ENCODE data around the gene MRAP. TPM values are rescaled to one million over a fixed set of nuclear protein-coding genes. Genes with fewer than 3 reads are reported as not detected.

MRAP gene
- total and polyA plus RNA-seq, 10 of the 15 experiments (the other 5 are each of a cell fraction or from before 2014, with no cell fraction given), result 0.34 to 1.2 TPM; not detected in 8

DNA sequence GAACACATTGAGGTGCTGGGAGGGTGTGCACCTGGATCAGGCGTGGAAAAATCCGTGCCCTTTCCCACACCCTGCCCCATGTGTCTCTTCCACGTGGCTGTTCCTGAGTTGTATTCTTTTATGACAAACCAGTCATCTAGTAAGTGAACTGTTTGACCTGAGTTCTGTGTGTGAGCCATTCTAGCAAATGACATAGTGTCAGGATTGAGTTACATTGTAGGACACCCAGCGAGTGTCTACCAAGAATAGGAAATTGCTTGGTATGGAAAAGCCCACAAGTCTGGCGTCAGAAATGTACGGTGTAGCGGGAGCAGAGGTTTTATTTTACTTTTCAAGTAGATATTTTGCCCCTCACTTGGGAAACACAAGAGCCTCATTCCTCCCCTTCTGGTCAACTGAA, 1.2 kb upstream of the MRAP start (continued):
- TF ChIP-seq ETV6 (conservative IDR thresholded peaks at IDR 0.05 in 1 of 2, IDR thresholded peaks at IDR 0.05 in 1 of 2; ENCODE audit: borderline replicate concordance in 1 of 2, low read depth in 1 of 2) (no peak), SMC3 (IDR thresholded peaks at IDR 0.05; ENCODE audit: borderline replicate concordance, low read length) (no peak)
- TF ChIP-seq, protein P1, sequence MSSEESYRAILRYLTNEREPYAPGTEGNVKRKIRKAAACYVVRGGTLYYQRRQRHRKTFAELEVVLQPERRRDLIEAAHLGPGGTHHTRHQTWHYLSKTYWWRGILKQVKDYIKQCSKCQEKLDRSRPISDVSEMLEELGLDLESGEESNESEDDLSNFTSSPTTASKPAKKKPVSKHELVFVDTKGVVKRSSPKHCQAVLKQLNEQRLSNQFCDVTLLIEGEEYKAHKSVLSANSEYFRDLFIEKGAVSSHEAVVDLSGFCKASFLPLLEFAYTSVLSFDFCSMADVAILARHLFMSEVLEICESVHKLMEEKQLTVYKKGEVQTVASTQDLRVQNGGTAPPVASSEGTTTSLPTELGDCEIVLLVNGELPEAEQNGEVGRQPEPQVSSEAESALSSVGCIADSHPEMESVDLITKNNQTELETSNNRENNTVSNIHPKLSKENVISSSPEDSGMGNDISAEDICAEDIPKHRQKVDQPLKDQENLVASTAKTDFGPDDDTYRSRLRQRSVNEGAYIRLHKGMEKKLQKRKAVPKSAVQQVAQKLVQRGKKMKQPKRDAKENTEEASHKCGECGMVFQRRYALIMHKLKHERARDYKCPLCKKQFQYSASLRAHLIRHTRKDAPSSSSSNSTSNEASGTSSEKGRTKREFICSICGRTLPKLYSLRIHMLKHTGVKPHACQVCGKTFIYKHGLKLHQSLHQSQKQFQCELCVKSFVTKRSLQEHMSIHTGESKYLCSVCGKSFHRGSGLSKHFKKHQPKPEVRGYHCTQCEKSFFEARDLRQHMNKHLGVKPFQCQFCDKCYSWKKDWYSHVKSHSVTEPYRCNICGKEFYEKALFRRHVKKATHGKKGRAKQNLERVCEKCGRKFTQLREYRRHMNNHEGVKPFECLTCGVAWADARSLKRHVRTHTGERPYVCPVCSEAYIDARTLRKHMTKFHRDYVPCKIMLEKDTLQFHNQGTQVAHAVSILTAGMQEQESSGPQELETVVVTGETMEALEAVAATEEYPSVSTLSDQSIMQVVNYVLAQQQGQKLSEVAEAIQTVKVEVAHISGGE (CRISPR knock-in tag; IDR thresholded peaks at IDR 0.05), result no peak

DNA sequence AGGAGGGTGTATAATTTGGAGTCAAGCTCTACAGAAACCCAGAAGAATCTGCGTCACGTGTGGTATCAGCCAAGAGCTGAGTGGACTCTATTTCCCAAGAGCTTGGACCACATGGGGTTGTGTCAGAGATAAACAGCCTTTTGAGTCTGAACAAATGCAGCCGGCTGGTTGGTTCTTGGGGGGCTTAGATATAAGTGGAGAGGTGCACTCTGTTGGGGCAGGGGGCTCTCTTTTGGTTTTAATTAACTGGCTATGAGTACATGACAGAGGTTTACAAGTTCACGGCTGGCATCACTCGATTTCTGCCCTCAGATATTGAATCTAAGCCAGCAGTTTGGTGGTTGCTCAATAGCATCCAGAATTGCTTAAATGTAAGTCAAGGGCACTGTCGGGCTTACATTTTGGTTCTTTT, 501 bp upstream of the MRAP start:
- ChIA-PET CTCF (no interaction called here), SMC1A (ENCODE audit: uncharacterized antibody, unreplicated experiment) (no interaction called here), POLR2A (no interaction called here), RAD21 (ENCODE audit: unreplicated experiment) (no interaction called here)
- no TSS peak for BruUV-seq (replicated peaks)
- Histone ChIP-seq H3K4me2 (ENCODE audit: control insufficient read depth, insufficient read depth) (no peak overlapping the region), H4K20me1 (ENCODE audit: control insufficient read depth, insufficient read depth) (no peaks in the 10 kb centered on the region), H3K9me3 (replicated peaks; ENCODE audit: control insufficient read depth, insufficient read depth, low read length) (no peaks in the 10 kb centered on the region), H2AFZ (ENCODE audit: control insufficient read depth, low read depth, low read length) (no peak overlapping the region), H3K79me2 (ENCODE audit: control insufficient read depth, insufficient read depth, low read length) (no peaks in the 10 kb centered on the region), H3K4me3 (no peak overlapping the region), H3K4me1 (ENCODE audit: control insufficient read depth, insufficient read depth, low read length) (no peaks in the 10 kb centered on the region), H3K9ac (ENCODE audit: control insufficient read depth, insufficient read depth, low read length) (no peak overlapping the region), H3K27me3 (replicated peaks in 1 of 2; ENCODE audit: control insufficient read depth in 2 of 2, insufficient read depth in 2 of 2, low read length in 1 of 2) (no peaks in the 10 kb centered on the region), H3K36me3 (ENCODE audit: control insufficient read depth in 2 of 2, insufficient read depth in 2 of 2, low read length in 1 of 2) (no peaks in the 10 kb centered on the region; a peak in 1 of 4 replicates), H3K27ac (ENCODE audit: control insufficient read depth, insufficient read depth) (no peak overlapping the region)
- intact Hi-C loops (cut with micrococcal nuclease; ENCODE audit: unreplicated experiment), result no loop called here
- no peak for FAIRE-seq
- DNase-seq (ENCODE audit: low read depth, low spot score), result no peak
- ATAC-seq, result no peak
- in situ Hi-C loops (cut with MboI), result no loop called here
- WGBS (ENCODE audit: insufficient coverage, insufficient replicate concordance, low lambda C conversion rate, missing lambda C conversion rate), result 96% methylated on average over 6 of the region's 6 CpGs
- no peak for TF ChIP-seq KDM1A (IDR thresholded peaks at IDR 0.05; ENCODE audit: borderline replicate concordance)
- TF ChIP-seq IKZF1 (conservative IDR thresholded peaks at IDR 0.05), result no peak
- TF ChIP-seq PAX5 (IDR thresholded peaks at IDR 0.05; ENCODE audit: borderline replicate concordance, low read depth, low read length), result no peak
- no peak for TF ChIP-seq POLR2AphosphoS2 (IDR thresholded peaks at IDR 0.05; ENCODE audit: low read depth, low read length)
- TF ChIP-seq HCFC1 (IDR thresholded peaks at IDR 0.05; ENCODE audit: low read length), result no peak
- no peak for TF ChIP-seq JUNB (IDR thresholded peaks at IDR 0.05)
- no peak for TF ChIP-seq BCL11A (IDR thresholded peaks at IDR 0.05; ENCODE audit: low read depth, low read length)
- no peak for TF ChIP-seq GATAD2B (conservative IDR thresholded peaks at IDR 0.05; ENCODE audit: low read depth)
- TF ChIP-seq BCLAF1 (IDR thresholded peaks at IDR 0.05), result no peak
- no peak for TF ChIP-seq CHD2 (IDR thresholded peaks at IDR 0.05; ENCODE audit: borderline replicate concordance, low read depth, low read length)
- TF ChIP-seq ZBED1 (IDR thresholded peaks at IDR 0.05; ENCODE audit: borderline replicate concordance), result no peak
- no peak for TF ChIP-seq ZNF622 (IDR thresholded peaks at IDR 0.05)
- TF ChIP-seq NBN (IDR thresholded peaks at IDR 0.05), result no peak
- TF ChIP-seq, protein P2, sequence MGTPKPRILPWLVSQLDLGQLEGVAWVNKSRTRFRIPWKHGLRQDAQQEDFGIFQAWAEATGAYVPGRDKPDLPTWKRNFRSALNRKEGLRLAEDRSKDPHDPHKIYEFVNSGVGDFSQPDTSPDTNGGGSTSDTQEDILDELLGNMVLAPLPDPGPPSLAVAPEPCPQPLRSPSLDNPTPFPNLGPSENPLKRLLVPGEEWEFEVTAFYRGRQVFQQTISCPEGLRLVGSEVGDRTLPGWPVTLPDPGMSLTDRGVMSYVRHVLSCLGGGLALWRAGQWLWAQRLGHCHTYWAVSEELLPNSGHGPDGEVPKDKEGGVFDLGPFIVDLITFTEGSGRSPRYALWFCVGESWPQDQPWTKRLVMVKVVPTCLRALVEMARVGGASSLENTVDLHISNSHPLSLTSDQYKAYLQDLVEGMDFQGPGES (IDR thresholded peaks at IDR 0.05), result no peak
- no peak for TF ChIP-seq KAT2A (conservative IDR thresholded peaks at IDR 0.05; ENCODE audit: control insufficient read depth, low read depth, low read length)
- no peak for TF ChIP-seq HDAC2 (IDR thresholded peaks at IDR 0.05)
